Daoy (cell line): Measurements from ENCODE around the gene IL26. TPM values are rescaled to one million over a fixed set of nuclear protein-coding genes. Genes with fewer than 3 reads are reported as not detected.

ENCODE experiments used
- DNase-seq: peaks from one replicate; pipeline ENCODE4 v3.0.0-alpha.2; 2015; ENCODE audit warnings: low read depth
- total RNA-seq: library from RNA; depleted of rRNA; stranded (reverse); fragments of >200 nt; shearing (Covaris generic); gene quantifications from 2 replicates; pipeline ENCODE4 v1.2.3, GENCODE V29; 2014; rRNA removed

The IL26 gene
- total RNA-seq, 1 experiment from 2014 or later = not detected

DNA sequence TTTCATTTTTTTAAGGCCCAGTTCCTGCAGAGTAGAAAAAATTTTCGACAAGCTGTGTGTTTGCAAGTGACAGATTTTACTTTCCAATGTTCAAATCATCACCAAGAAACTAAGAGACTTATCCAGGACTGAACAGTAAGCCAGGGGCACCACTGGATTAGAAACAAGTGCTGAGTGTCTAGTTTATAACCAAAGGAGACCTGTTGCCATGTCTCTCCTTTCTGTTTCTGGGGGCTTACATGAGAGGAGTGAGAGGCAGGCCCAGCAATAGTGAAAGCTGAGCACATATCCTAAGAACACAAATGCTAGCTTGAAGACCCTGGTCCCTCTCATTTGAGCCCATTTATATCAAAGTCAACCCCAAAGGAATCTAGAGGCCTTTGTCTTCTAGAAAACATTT is 69.0 kb downstream of the IL26 start:
- DNase-seq = no peak

GRCh38 chr12:68154779-68155178 is 70.8 kb downstream of the IL26 start:
- DNase-seq = no peak

Other genes with a start within 250 kb of the IL26 start
- not detected in 2 replicates for gene IFNG-AS1, start 236.4 kb downstream of the IL26 start, total RNA-seq
- gene IFNG, start 66.1 kb downstream of the IL26 start, total RNA-seq = not detected in 2 replicates
- gene IL22, start 27.8 kb upstream of the IL26 start, total RNA-seq = not detected in 2 replicates
- 20.5 and 21.6 TPM in 2 replicates for gene MDM1, start 106.6 kb upstream of the IL26 start, total RNA-seq